Neural cell (in vitro differentiated cells): ENCODE measurements around the gene MYO10.

Experiments
- SMC3 ChIP-seq: fragments of 450-650 bp; conservative IDR thresholded peaks from 2 replicates; pipeline ENCODE4 v1.6.1; 2014; ENCODE audit warnings: antibody characterized with exemption, mild to moderate bottlenecking, moderate library complexity; ENCODE audit not compliant: poor library complexity
- TAF1 ChIP-seq: IDR thresholded peaks from 2 replicates; pipeline ENCODE4 v1.6.1; 2012; ENCODE audit warnings: low read depth
- TF ChIP-seq, protein P1 (sequence below): fragments of 450-650 bp; IDR thresholded peaks from 2 replicates; pipeline ENCODE4 v1.5.1; 2014; ENCODE audit warnings: antibody characterized with exemption, mild to moderate bottlenecking, moderate library complexity; ENCODE audit not compliant: poor library complexity, severe bottlenecking

DNA sequence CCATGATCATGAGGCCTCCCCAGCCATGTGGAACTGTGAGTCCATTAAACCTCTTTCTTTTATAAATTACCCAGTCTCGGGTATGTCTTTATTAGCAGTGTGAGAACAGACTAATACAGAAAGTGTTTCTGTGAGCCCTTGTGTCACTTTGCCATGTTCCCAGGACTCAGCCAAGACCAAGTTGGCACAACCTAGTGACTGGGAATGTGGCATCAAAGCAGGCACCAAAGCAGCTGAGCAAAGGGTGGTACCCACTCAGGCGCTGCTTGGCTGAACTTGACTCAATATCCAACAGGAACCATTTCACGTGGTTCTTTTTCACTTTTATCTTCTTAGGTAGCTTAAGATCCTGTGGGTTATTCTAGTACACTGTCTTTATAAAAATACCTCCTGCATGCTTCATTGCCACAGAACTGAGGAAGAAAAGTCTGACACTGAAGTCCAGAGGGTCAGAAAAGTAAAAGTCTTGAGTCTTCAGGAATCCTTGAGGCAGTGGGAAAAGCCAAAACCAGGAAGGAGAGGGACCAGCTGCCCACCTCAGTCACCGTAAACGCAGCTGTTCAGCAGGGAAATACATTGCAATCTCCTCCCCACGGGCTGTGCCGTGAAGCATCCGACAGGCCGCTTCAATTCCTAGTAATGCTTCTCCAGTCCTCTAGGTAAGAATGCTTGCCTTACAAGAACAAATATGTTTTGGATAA, 228.8 kb downstream of the MYO10 start:
- TF ChIP-seq SMC3 (no peak), TAF1 (no peak)
- TF ChIP-seq, protein P1, sequence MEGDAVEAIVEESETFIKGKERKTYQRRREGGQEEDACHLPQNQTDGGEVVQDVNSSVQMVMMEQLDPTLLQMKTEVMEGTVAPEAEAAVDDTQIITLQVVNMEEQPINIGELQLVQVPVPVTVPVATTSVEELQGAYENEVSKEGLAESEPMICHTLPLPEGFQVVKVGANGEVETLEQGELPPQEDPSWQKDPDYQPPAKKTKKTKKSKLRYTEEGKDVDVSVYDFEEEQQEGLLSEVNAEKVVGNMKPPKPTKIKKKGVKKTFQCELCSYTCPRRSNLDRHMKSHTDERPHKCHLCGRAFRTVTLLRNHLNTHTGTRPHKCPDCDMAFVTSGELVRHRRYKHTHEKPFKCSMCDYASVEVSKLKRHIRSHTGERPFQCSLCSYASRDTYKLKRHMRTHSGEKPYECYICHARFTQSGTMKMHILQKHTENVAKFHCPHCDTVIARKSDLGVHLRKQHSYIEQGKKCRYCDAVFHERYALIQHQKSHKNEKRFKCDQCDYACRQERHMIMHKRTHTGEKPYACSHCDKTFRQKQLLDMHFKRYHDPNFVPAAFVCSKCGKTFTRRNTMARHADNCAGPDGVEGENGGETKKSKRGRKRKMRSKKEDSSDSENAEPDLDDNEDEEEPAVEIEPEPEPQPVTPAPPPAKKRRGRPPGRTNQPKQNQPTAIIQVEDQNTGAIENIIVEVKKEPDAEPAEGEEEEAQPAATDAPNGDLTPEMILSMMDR: no peak
